GM18511 (cell line): Measurements from ENCODE around the gene PLEKHG2.

Source experiments
- ATAC-seq: cut with Tn5 transposase; IDR thresholded peaks from one replicate; pipeline ENCODE4 v1.9.1; 2021; ENCODE audit warnings: mild to moderate bottlenecking, moderate library complexity; ENCODE audit not compliant: unreplicated experiment

Gene PLEKHG2

DNA sequence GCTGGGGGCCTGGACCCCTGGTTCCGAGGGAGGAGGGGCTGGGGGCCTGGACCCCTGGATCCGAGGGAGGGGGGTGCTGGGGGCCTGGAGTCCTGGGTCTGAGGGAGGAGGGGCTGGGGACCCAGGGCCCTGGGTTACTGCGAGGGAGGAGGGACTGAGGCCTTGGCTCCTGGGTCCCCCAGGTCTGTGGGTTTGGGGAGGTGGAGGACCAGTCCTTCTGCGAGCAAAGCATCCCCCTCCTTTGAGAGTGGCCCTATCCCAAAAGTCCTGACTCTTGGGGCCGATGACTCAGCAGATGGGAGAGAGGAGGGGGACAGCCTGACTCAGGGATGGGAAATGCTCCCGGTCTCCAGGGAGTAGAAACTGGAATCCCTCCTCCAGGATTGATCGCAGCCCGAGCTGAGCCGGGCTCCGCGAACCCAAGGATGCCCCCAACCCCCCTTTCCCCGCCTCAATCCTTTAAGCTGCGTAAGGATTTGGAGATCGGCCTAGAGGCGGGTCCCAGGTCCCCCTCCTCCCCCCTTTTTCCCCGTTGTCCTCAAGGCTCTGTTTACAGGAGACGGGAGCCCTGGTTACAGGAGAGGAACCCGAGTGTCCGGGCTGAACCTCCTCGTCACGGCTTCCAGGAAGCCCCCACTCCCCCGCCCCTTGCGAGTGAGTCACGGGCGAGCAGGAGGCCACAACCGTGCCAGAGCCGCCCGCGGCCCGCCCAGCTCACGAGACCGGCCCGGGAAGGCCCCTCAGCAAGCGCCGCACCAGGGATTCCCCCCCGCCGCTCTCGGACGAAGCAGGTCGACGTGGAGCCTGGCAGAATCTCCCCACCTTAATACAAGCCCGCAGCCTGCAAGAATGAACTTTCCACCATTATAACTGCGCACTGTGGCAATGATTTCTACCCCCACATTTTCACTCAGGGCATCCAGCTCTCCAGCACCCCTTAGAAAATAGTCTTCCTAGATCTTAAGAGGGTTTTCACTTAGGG lies 8.8 kb upstream of the PLEKHG2 start:
- ATAC-seq = peak; percentile 23

DNA sequence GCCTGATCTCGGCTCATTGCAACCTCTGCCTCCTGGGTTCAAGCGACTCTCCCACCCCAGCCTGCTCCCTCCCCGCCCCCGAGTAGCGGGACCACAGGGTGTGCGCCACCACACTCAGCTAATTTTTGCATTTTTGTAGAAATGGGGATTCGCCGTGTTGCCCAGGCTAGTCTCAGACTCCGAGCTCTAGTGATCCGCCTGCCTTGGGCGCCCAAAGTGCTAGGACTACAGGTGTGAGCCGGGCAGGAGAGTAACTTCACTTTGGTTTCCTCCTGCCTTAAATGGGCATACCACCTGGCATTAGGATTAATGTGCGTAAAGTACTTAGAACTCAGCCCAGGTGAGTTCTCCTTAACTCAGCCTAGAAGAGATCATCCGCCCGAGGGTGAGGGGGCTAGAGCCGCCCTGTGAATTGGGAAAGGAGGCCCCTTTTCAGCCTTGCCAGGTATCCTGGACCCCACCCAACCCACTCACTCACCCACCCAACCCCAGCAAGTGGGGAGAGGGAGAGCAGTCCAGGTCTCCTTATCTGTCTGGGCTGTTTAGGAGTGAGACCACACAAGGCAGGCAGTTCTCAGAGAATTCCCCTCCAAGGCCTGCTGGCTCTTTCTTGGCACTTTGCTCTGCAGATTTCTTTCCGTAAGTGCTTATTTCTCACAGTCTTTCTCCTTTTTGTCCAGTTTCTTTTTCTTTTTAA lies 7.1 kb upstream of the PLEKHG2 start:
- no peak for ATAC-seq

DNA sequence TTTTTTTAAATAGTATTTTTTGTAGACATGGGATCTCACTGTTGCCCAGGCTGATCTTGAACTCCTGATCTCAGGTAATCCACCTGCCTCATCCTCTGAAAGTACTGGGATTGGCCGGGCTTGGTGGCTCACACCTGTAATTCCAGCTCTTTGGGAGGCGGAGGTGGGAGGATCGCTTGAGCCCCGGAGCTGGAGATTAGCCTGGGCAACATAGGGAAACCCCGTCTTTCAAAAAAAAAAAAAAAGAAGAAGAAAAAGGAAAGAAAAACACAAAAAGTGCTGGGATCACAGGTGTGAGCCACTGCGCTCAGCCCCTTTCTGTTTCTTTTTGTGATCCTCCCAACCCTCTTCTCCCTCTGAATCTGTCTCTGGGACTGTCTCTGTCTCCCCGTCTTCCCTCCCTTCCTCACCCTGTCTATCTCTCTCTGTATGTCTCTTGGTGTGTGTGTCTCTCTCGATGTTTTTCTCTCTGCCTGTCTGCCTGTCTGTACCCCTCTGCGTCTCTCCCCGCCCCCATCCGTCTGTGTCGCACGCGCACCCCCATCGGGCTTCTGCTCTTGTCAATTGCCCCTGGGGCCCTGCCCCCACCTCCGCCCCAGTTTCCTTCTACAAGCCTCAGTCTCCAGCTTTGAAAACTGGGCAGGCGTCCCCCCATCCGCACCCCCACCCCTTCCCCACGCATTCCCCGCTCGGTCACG lies 6.4 kb upstream of the PLEKHG2 start:
- no peak for ATAC-seq

DNA sequence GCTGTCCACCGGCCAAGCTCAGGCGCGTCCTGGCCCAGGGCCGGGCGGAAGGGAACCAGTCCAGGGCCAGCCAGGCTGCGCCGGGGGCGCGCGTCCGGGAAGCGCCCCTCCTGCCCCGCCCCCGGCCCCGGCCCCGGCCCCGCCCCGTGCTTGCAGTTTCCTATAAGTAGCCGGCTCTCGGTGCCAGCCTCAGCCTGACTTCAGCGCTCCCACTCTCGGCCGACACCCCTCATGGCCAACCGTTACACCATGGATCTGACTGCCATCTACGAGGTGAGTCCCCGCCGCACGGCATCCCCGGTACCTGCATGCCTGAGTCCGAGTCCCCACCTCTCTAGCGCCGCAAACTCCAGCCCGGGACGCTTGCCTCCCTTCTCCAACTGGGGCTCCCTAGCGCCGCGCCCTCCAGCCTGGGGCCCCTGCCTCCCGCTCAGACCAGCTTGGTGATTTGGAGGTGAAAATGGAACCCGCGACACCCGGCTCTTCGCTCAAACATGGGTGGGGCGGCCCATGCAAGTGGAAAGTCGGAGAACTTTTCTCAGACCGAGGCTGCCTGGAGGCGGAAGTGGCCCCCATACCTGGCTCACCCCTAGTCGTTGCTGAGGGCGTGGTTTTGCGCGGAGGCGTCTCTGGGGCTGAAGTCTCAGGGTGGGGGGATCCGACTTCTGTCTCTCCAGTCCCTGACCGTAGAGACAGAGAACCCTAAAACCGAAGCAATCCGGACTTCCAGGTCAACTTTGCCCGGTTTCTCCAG lies 5.6 kb upstream of the PLEKHG2 start, which contains the start of gene ZFP36:
Gene ZFP36 (plus strand): TSS at position 192 of the 754 bp plus-strand sequence. CDS start 58 bp downstream, at position 250.
- ATAC-seq = peak; percentile 19

DNA sequence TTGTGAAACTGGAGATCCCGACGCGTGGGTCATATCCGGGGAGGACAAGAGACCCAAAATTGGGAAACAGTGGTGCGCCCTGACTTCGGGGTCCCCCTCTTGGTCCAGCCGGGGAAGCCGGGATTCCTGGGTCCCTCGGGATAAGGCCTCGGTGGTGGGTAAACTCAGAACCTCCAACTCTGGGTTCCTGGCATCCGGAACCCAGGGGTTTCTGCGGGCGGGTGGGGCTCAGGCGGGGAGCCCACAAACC lies 5.1 kb upstream of the PLEKHG2 start:
- no peak for ATAC-seq

DNA sequence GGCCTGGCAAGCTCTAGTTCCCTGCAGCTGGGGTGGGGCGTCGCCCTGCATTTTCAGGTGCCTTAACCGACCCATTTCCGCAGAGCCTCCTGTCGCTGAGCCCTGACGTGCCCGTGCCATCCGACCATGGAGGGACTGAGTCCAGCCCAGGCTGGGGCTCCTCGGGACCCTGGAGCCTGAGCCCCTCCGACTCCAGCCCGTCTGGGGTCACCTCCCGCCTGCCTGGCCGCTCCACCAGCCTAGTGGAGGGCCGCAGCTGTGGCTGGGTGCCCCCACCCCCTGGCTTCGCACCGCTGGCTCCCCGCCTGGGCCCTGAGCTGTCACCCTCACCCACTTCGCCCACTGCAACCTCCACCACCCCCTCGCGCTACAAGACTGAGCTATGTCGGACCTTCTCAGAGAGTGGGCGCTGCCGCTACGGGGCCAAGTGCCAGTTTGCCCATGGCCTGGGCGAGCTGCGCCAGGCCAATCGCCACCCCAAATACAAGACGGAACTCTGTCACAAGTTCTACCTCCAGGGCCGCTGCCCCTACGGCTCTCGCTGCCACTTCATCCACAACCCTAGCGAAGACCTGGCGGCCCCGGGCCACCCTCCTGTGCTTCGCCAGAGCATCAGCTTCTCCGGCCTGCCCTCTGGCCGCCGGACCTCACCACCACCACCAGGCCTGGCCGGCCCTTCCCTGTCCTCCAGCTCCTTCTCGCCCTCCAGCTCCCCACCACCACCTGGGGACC lies 4.6 kb upstream of the PLEKHG2 start:
- ATAC-seq = no peak

DNA sequence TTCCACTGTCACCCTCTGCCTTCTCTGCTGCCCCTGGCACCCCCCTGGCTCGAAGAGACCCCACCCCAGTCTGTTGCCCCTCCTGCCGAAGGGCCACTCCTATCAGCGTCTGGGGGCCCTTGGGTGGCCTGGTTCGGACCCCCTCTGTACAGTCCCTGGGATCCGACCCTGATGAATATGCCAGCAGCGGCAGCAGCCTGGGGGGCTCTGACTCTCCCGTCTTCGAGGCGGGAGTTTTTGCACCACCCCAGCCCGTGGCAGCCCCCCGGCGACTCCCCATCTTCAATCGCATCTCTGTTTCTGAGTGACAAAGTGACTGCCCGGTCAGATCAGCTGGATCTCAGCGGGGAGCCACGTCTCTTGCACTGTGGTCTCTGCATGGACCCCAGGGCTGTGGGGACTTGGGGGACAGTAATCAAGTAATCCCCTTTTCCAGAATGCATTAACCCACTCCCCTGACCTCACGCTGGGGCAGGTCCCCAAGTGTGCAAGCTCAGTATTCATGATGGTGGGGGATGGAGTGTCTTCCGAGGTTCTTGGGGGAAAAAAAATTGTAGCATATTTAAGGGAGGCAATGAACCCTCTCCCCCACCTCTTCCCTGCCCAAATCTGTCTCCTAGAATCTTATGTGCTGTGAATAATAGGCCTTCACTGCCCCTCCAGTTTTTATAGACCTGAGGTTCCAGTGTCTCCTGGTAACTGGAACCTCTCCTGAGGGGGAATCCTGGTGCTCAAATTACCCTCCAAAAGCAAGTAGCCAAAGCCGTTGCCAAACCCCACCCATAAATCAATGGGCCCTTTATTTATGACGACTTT lies 3.9 kb upstream of the PLEKHG2 start:
- ATAC-seq = no peak

DNA sequence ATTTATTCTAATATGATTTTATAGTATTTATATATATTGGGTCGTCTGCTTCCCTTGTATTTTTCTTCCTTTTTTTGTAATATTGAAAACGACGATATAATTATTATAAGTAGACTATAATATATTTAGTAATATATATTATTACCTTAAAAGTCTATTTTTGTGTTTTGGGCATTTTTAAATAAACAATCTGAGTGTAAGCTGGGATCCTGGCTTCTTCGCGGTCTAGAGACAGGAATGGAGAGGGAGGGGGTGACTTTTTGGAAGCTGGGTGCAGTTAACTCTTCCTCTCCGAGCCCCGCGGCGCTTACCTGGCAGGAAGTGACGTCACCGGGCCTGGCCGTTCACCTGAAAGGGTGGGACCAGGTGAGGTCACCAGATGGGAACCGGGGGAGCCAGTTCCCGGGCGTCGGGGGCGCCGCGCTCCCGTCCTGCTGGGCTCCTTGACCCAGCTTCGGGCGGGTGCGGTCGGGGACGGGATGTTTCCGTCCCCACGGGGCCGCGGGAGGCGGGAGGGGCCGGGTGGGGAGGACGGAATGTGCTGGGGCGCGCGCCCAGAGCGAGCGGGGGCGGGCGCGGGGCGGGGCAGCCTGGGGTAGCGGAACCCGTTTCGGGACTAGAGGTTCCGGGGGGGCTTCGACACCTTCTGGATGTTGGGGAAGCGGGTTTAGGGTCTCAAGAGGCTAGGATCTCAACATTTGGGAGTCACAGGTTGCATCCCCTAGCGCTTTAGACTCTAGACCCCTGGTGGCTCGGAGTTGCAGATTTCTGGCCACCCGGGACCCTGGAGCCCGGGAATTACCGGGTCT lies 3.1 kb upstream of the PLEKHG2 start:
- ATAC-seq = no peak

DNA sequence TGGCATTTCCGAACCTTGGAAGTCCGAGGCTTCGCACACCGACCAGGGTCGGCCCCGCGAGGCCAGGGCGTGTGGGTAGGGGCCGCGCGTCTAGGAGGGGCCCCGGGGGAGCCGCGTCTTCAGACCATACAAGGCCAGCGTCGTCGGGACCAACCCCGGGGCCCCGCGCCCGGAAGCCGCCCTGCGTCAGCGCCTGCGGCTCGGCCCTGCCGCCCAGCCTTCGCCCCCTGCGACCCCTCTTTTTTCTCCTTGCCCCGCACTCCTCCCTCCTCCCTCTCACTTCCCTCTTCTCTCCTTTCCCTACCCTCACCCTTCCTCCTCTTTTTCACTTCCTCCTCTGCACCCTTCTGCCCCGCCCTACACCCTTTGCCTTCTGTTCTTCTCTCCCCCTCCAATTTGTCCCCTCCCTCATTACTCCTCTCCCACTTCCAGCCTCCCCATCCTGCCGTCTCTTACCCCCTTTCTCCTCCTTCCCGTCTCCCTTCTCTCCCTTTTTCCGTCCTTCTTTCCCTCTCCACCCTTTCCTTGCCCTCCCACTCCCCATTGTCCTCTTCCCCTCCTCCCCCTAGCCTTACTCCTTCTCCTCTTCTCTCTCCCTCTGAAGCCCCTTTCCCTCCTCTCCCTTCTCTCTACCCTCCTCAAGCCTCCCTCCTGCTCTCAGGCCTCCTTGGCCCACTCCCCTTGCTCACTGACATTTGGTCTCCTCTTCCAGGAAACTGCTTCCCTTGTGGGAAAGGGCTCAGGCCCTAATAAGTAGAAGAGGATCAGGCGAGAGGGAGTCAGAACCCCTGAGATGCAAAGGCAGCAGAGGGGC lies 2.2 kb upstream of the PLEKHG2 start:
- ATAC-seq = no peak

DNA sequence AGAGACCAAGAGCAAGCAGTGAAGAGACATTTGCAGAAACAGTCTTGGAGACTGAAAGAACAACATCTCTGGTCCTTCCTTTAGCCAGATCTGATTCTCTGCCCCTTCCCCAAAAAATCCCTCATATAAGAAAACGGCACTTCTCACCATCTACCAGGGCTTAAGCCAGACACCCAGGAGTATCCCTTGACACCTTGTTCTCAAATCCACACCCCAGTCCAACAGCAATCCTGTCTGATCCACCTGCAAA lies 1.7 kb upstream of the PLEKHG2 start:
- ATAC-seq = no peak

DNA sequence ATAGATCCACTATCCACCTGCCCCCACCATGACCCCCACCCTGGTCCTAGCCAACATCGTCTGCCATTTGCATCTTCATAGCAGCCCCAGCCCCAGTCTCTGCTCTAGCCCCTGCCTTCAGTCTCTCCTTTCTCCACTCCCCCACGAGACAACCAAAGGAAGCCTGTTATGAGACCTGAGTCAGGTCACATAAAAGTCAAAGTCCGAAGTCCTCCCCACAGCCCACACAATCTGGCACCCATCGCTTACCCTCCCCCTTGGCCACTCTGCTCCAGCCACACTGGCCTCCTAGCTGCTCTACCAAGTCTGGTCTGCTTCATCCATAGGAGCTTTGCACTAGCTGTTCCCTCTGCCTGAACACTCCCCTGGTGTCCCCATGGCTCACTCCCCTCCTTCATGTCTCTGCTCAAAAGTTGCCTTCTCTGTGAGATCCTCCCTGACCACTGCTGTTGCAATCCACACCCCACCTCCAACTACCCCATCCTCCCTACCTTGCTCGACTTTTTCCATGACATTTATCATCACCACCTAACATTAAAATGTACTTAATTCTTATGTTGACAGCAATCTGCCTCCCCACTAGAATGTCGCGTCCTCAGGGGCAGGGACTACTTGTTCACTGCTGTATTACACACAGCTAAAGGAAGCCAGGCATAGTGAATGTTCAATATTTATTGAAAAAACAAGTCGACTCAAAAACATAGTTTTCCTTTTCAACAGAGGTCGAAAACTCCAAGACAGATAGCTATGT lies 1.2 kb upstream of the PLEKHG2 start:
- ATAC-seq = no peak

DNA sequence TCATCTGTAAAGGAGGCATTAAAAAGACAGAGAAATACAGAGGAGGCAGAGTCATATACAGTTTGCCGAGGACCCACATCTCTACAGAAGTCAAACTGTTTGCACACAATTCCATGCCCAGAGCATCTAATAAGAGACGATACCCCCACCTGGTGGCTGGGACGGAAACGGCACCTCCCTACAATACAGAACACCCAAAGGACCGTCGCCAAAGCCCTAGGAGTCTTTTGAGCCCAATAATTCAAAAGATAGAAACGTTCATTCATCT lies 703 bp upstream of the PLEKHG2 start:
- peak; percentile 25 for ATAC-seq

DNA sequence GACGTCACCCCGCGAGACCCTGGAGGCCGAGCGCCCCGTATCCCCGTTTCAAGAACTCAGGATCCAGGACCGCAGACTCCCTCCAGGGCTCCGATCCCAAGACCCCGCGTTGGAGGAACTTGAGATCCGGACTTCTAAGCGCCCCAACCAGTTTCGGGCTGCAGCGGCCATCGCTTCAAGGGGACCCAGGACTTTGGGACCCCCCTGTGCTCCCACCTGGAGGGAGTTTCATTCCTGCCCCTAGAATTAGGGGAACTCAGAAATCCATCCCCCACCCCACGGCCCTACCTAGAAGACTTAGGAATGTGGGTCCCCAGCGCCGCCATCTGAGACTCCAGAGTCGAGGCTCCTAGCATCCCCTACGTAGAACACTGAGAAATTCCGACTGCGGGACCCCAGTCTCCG lies 400 bp downstream of the PLEKHG2 start:
- no peak for ATAC-seq

DNA sequence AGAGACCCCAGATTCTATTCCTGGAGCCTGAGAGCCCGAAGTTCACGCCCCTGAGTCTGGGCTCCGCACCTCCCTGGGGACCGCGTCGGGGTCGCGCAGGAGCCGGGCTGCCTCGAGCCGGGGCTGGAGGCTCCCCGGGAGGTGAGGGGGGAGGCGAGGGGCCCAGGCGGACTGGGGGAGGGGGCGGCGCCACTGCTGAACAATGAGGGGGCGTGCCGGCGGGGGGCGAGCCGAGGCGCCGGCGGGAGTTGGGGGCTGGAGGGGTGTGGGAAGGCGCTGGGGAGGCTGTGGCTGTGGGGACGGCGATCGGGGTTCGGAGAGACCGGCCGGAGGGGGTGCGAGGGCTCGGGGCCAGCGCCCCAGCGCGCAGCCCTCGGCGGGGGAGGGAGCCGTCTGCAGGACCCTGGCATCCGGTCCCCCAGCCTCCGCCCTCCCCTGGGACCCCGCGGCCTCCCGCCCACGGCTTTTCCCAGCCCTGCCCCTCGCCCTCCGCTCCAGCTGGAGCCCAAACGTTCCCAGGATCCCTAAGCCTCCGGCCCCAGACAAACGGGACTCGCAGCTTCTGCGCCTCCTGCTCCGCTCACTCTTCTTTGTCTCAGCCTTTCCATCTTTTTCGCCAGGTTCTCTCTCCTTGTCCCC lies 922 bp downstream of the PLEKHG2 start:
- no peak for ATAC-seq

DNA sequence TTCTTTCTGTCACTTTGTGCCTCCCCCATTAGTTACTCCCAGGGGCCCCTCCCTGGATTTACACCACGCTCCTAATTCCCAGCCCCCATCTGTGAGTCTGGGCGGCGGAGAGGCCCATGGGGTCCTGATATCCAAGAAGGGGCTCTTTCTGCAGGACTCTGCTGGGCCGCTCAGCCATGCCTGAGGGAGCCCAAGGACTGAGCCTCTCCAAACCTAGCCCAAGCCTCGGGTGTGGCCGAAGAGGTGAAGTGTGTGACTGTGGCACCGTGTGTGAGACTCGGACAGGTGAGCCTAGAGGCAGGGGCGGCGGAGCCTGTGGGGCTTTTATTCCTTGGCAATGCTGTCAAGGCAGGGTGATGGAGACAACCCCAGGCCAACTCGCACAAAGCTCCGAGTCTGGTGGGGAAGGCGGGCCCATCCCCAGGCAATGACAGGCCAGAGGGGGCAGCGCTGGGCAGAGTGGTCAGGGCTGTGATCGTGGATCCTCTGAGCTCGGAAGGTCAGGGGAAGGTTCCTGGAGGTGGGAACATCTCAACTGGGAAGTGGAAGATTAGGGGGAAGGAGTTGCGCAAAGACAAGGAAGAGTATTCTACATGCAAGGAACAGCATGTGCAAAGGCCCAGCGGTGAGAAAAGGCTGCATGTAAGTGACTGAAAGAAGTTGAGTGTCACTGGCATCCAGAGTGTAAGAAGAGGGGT lies 1.6 kb downstream of the PLEKHG2 start:
- no peak for ATAC-seq
